HG03045 (cell line): ENCODE results near the gene MRPL43.

Source experiments
- ATAC-seq: cut with Tn5 transposase; IDR thresholded peaks from one replicate; pipeline ENCODE4 v1.9.1; 2021; ENCODE audit warnings: mild to moderate bottlenecking, moderate library complexity; ENCODE audit not compliant: unreplicated experiment

The MRPL43 gene

DNA sequence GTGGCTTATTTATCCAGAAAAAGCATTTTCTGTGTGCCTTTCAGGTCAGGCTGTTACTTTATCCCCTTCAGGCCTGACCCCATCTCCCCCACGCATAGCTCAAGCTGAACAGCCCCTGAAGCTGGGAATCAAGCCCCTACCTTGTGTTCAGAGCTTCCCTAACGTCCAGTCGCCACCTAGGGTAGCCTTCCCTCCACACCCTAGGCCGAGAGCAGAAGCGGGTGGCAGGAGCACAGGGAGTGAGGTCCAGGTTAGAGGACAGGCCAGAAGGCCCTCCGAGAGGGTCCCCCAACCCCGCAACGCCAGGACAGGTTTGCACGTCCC is 18.5 kb downstream of the MRPL43 start:
- no peak for ATAC-seq

DNA sequence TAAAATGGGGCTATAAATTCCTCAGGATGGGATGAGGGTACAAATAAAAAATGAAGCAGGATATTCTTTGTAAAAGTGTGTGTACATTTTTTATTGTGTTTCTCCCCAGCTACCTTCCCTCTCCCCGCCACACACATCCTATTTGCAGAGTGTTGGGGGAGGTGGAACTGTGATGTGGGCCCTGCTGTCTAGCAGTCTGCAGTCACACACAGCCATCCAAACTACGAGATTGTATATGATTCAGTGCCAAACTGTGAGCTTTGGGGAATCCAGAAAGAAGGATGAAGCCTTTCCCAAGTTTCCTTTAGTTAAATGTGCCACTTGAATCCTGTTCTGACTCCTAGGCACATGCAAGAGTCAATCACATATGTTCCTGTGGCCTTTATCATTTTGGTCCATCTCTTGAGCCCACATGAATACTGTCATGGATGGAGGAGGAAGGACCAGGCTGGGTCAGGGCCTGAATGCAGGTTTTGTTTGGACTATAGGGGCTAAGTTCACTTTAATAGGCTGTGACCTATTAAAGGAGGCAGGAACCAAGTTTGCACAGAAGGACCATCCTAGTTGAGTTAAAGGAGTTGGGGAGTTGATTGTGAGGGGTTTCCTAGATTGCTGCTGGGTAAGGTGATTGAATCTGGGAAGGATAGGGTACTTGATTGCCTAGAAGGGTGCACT is 19.1 kb downstream of the MRPL43 start:
- no peak for ATAC-seq

DNA sequence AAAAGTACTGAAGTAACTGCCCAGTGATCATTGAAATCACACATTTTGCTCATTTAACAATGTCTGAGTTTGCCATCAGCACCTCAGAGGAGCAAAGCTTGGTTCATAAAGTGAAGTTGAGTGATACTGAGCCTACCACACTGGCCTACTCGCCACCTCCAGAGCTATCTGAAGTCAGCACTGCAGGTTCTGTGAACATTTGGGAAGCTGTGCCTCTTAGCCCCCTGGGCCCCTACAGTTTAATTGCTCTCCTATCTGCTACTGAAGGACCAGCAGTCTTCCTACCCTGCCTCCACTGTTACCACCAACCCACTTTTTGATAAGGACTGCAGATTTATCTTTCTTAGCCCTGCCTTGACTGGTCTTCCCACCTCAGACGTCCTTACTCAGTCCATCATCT is 20.0 kb downstream of the MRPL43 start:
- ATAC-seq: no peak

DNA sequence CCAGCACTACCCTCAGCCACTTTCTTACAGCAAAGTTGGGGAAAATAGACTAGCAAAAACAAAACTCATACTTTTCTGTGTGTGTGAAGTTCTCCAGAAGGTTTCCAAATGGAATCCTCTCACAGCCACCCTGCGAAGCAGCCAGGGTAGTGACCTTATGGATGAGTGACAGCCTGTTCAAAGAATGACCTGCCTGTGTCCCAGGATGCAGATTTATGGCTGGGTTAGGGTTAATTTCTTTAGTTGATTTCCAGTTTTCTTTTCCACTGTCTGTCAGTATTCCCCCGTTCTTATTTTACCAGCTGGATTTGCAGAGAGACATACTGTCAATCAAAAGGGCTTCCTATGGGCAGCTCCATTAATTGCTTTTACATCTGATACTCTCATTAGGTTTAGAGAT is 20.4 kb downstream of the MRPL43 start:
- no peak for ATAC-seq

DNA sequence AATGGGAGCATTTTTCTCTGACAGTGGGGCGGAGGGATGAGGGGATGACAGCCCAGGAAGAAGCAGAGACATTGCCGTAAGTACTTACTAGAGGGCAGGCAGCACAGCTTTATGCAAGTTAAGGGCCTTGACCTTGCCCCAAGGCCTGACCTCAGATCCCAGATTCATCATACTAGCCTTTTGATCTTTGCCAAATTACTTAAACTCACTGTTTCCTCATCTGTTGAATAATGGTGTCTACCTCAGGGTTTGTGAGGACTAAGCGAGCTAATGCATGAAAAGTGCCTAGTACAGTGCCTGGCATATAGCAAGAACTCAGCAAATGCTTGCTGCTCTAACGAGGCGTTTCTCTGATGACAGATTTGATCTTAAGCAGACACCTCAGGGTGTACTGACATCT is 21.5 kb downstream of the MRPL43 start:
- no peak for ATAC-seq

DNA sequence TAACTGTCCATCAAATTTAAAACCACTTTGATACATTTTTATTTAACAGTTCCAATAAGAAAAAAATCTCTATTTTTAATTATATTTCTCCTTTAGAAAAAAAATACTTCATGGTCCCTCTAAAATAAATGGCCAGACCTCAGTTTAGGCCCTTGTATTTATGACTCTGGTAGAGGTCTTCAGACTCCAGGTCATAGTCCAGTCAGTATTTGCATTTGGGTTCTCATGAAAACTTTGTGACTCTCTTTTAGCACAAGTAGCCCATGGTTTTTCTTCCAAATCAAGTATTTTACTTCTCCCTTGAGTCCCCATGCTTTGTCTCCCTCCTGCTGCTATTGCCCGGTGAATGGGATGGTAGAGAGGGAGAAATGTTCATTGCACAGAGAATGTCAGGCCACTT is 23.5 kb downstream of the MRPL43 start:
- no peak for ATAC-seq

DNA sequence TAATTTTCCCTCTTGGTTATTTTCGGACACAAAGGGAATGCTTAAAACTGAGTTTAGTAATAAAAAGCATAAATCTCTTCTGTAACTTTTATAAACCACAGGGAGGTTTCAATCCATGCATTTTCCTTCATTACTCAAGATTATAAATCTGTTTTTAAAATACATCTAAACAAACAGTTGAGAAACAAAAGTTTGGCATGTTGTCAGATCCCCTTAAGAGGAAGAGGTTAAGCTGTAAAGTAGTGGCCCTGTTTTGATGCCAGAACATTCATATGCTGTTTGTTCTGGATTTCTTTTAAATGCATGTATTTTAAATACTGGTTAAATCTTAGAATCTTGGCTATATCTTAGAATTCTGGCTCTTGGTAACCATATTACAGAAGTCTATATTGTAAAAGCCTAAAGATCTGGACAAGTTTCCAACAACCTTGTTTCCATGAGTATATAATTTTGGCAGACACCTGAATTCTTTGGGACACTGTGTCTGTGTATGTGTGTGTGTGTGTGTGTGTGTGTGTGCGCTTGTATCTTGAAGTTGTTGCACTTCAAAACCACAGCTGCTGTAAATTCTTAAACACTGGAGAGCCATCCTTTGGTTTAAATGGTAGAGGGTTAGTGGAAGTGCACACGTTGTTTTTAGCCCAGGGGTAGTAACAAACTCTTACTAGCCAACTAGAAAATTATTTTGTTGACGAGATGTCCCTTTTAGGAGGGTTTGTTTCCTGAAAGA is 24.8 kb downstream of the MRPL43 start:
- ATAC-seq: no peak

DNA sequence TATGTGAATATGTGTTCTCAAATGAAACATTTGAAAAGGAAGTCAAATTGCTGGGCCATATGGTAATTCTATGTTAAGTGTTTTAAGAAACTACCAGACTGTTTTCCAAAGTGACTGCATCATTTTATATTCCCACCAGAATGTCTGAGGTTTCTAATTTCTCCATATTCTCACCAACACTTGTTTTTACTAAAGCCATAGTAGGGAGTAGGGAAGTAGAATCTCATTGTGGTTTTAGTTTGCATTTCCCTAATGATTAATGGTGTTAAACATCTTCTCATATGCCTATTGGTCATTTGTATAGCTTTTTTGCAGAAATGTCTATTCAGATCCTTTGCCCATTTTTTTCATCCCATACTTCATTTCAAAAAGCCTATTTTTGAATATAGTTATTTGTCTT is 27.0 kb downstream of the MRPL43 start:
- no peak for ATAC-seq

DNA sequence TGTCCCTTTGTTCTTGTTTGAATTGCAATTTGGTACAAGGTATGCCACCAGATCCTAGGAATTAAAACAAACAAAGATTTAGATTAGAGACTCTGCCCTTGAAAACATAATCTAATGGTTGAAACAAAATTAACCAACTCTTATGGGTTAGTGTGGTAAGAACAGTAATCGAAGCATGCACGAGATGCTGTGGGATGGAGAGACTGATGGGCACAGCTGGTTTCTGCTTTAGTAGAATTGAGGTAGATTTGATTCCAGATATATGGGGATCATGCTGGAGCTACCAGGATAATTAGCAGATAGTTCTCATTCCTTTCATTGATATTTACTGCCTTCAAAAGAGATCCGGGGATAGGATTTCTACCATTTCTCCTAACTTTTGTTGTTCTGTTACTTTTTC is 38.4 kb downstream of the MRPL43 start:
- ATAC-seq: no peak

DNA sequence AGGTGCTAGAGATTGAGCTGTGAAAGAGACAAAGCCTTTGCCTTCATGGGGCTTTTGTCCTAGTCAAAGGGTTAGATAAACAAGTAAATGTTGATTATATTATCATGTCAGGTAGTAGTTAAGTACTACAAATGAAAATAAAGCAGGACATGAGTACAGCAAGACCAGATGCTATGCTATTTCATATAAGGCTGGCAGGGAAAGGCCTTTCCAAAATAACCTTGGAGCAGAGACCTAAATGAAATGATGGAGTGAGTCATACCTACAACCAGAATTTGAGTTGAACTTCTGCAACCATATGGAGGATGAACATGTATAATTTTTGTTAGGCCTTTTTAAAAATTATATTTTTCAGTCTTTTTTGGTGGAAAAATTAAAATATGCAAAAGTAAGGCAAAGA is 41.5 kb downstream of the MRPL43 start:
- no peak for ATAC-seq

DNA sequence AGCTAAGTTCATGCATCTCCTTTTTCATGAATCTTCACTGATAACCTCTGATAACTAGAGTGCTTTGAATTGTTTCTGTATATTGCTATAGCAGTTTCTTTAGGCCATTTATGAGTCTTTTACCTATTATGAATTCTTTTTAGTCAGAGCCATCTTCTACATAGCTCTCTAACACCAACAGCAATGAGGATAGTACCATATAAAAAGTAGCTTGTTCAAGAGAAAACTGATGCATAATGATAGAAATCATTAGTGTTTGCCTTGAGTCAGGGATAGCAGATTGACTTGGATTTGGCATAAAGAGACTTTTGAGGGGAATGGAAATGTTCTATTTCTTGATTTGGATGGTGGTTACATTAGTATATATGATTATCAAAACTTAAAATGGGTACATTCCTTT is 43.8 kb downstream of the MRPL43 start:
- ATAC-seq: no peak

DNA sequence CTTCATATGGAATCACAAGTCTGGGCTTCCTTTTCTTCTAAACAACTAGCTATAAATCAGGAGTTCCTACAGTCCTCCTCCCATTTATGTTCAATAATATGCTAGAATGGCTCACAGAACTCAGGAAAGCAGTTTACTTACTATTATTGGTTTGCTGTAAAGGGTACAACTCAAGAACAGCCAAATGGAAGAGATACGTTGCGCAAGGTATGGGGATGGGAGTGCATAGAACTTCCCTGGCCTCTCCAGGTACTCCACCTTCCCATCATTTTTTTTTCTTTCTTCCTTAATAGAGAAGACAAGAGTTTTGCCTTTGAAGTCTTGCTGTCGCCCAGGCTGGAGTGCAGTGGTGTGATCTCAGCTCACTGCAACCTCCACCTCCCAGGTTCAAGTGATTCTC is 45.1 kb downstream of the MRPL43 start:
- ATAC-seq: no peak

DNA sequence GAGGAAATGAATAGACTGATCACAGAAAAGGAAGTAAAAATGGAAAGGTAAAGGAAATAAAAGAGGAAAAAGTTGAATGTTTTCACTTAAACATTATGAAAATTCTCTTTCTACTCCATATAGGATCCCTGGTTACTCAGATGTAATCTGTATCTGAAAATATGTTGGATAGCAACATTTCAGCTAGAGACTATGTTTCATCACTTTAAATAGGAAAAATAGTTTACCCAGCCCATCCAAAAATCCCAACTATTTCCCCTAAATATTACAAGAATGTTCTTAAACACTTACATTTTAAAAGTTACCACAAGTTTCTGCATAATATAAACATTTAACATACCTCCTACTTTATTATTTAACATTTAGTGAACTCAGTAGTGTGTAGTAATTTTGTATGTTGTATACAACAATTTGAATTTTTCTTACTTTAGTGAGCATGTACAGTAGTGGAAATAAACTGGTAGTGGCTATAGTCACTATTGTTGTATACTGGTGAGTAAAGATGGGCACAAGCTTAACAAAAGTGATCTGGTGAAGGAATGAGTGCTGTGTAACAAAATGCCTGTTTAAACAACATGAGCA is 47.4 kb downstream of the MRPL43 start:
- ATAC-seq: no peak
